ENCODE results near the gene SELENOS.

SELENOS gene

DNA sequence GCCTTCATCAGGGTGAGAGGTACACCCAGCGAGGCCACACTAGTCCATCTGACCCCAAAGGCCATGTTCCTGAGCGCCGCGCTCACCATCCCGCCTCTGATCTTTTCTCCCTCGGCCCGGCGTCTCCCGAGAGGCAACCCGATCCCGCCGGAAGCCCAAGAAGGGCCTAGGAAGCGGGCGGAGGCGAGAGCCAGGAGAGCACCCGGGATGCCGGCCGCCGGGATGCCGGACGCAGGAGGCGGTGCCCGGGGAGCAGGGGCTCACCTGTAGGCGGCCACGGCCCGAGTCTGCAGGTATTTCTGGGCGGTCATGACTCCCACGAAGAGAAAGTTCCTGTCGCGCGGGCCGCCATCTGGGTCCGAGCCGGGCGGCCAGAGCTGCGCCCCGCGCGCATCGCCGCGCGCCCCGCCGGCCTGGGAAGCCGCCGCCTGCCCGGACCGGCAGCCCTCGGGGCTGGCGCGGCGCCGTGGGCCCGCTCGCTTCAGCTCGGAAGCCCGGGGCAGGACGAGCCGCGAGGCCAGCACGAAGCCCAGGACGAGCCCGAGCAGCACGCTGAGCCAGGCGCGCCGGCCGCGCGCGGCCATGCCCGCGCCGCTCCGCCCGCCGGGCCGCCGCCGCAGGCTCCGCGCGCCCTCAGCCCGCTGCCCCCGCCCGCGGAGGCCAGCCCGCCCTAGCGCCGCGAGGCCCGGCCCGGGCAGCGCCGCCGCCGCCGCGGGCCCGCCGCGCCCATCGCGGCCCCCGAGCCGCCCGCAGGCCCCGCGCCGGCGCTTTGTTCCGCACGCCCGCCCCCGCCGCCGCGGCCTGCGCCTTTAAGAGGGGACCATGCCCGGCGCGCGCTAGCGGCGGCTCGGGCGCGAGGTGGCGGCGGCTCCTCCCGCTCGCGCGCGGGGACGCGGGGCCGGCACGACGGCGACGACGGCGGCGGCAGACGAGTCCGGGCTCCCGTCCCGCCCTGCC, 26.1 kb downstream of the SELENOS start:
- peak in 1 of 2 experiments; percentile 26 for DNase-seq

DNA sequence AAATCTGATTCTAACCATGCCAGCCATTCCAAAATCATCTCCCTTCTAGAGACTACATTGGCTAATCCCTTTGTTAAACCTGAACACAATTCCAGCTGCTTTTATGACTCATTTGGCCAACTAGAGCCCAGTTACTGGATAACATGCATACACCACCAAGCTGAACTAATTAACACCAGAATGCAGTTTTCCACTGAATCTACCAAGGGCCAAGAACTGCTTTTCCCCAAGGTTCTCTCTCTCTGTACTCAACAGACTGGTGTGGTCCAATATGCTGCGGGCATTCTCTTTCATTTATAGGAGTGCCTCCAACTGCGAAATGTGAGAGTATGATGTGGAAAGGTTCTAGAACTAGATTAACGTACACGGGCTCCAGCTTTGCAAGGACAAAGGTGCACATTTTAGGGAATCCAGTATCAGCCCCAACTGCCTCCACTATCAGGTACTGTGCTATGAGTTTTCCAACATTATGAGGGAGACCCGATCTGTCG, 26.9 kb downstream of the SELENOS start:
- DNase-seq: no peak

DNA sequence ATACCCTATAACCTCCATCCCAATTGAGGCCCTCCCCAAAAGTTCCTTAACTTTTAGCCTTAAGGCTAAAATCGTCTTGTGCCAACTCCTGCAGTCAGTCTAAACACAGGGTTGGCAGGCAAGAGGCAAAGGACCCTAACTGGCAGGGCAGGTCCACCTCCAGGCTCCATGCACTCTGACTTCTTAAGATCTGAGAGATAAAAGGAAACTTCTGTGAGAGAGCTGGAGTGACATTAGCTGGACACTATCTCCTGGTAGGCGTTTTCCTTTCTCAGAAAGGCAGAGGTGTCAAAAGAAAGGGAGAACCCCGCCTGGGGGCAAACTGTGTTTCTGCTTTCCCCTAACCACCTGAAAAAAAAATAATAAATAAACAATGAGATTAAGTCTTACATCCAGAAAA, 29.0 kb downstream of the SELENOS start:
- DNase-seq: no peak

DNA sequence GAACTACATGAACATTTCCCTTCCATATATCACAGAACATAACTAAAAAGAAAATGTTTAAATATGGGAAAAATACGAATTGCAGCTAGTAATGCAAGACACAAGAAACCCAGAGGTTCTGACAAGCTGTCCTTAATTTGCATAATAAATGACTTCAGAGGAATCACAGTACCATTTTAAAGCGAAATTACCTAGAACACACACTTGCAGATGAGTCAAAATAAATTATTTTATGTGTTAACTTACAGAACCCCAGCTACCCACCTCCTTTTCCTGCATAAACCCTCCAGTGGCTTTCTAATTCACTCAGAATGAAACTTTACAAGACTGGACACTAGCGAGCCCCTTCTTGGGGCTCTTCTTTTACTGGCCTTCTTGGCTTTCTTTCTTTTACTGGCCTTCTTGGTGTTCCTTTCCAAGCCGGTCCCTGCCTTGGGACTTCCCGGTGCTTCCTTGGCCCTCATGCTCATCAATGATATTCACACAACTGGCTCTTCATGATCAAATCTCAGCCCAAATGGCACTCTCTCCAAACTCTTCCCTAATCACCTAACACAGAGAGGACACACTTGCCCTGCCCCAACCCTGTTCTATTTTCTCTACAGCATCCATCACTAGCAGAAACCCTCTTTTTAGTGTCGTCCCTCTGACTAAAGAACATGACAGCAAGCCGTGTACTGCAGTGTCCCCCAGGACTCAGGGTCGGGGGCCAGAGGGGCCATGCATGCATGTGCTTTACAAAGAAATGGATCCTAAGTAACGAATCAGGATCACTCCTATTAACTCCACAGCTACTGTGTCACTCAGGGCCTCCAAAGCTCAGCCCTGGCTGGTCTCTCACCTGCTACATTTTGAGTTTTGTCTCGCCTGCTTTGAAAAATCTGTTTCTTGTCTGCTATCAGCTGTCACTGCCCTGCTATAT, 30.2 kb downstream of the SELENOS start:
- DNase-seq: no peak

DNA sequence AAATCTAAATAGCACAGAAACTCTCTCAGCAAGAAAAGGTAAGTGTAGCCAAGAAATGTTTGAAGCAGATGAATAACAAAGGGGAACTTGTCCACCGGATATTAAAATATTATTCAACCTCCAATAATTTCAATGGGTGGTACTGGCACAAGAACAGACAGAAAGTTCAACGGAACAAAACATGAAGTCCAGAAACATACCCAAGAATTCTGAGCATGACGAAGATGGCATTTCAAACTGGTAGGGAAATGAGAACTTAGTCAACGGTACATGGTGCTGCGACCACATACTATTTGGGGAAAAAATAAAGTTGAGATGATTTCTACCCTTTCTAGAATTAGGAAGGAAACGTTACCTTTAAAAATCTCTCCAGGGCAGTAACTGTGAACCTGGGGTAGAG, 30.9 kb downstream of the SELENOS start:
- no peak for DNase-seq

DNA sequence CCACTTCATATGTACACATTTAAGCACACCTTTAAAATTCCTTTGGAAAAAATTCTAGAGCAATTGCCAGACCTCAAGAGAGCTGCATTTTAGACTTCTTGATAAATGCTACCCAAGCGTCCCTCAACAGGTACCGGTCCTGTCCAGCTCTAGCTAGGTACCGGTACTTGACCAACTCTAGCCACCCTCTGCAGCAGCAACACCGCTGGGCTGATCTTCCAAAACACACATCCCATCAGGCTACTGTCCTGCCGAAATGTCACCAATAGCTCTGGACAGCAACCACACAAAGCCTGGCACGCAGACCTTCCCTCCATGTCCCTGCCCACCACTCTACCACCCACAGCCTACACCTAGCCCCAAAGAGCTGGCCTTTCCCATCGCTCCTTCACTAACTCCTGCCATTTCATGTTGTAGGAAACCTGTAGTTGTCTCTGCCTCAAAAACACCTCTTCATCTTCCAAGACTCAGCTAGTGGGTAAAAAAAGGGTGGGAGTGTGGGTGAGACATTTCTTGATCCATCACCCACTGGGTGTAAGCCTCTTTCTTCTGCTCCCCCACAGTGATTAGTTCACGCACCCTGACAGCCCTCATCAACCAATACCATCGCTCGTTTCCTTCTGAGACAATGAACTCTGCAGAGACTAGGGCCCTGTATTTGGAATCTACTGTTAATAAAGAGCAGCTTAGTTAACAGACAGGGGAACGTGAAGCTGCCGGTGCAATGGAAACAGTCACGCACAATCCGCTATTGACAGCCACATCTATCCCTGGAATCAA, 32.2 kb downstream of the SELENOS start:
- DNase-seq: no peak

DNA sequence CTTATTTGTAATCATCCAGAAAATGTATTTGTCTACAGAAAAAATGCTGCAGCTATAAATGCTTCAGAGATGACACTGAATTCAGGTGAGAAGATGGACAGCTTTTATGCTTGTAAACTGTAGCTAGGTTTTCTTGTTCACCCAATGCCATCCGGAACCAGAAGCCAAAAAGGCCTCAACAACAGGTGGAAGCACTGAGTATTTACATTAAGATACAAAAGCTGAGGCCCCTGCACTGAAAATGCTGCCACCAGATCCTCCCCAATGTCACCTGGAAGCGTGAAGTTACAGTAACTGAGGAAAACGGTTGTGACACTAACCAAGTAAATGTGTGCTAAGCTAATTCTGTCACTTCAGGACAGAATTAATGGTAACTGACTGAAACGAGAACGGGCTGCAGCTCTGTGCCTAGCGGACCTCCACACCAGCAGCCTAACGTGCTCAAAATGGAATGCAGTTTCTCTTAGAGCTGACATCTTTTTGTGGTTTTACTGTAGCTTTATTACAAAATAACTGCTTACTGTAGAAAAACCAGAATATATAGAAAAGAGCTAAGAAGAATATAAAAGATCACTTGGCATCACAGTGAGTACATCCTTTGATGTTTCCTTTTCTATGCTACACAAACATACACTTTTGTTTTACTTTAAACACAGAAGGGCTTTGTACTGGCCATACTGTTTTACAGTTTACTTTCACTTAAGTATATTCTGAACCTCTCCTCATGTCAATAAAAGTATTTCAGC, 33.1 kb downstream of the SELENOS start:
- no peak for DNase-seq

DNA sequence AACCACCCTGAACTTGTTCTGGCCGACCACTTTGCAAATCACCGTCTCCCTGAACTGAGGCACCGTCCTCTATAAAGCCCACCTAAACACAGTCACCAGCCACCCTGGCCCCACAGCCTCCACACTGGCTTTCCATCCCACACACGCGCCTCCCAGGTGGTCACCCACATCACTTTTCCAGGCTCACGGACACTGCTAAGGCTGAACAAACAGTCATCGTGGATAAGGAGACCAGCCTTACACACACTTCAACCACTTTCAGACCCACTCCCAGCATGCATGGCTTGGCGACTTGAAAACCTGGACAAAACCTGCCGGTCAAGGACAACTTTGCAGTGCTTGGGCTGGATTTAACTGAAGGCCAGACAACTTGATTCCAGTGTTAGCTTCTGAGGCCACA, 33.9 kb downstream of the SELENOS start:
- no peak for DNase-seq

DNA sequence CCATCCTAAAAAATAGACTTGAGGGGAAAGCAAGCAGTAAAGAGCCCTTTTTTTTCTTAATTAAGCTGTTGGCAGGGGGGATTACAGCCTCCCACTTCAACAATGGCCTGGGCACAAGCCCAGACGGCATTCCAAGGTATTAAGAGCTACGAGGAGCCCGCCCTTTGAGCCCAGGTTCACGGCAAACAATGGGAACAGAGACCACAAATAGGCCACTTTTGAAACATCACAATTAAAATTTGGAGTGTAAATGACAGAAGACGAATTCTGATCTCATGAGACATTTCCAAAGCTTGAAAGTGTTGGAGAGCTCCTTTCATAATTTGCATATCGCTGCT, 34.3 kb downstream of the SELENOS start:
- no peak for DNase-seq

DNA sequence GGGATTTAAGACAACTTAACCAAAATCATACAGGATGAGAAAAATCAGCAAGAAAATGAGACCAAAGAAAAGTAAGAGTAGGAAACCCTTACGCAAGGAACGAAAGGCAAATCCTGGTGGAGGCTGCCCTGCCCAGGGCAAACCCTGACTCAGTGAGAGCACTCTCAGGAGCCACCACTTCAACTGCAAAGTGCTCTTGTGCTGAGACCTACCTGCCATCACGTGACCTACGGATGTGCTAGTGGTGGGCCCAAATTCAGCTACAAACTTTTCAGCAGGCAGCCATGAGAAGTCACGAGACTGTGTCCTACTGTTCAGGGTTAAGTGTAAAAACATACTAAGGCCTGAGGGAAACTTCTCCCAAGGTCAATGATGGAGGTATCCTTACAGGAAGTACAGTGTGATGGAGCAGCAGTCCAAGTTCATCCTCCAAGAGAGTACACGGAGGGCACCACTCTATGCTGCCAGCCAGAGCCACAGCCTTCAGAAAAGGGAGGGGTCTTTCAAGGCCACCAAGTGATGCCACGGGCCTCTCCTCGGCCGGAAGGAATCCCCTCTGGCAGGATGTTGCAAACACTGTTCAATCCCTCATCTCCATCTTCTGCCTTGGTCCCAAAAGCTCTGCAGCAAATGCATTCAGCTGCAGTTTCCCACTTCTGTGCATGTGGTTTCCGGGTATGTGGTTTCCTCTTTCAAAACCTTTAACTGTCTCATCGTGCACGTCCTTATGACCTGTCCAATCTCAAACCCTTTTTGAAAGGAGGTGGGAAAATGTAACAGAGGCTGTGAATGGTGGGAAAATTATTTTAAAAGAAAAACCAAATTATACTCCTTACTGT, 34.9 kb downstream of the SELENOS start:
- DNase-seq: no peak

DNA sequence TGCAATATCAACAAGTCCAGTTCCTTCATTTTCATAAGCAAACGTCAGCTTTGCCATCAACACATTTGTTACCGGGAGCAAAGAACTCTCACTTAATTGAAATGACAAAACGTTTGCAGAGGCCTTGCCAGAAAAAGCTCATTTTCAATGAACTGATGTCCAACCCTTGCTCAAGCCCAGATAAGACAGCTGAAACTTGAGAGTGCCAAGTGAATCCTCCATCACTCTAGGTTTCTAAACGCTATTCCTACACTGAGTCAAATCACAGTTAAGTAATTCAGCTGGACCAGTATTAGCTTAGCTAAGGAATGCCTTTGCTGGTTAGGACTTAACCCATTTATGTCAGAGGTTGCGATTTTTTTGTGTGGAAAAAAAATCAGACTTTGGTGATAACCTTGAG, 36.9 kb downstream of the SELENOS start:
- no peak for DNase-seq

DNA sequence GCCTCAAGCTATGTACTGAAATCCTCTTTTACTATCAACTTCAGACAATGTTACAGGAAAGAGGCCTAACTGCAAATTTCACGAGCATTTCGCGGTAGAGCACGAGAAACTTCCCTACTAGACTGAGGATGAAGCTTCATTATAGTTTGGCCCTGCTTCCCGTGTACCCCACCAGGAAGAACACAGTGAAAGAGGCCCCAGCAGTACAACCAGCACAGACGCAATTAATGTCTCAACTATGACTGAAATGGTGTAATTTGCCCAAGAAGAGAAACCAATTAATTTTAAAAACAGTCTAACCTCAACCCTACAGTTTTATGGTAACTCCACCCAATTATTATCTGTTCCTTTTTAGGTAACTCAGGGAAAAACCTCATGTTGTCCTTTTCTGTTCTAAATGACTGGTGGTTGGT, 37.6 kb downstream of the SELENOS start:
- no peak for DNase-seq

DNA sequence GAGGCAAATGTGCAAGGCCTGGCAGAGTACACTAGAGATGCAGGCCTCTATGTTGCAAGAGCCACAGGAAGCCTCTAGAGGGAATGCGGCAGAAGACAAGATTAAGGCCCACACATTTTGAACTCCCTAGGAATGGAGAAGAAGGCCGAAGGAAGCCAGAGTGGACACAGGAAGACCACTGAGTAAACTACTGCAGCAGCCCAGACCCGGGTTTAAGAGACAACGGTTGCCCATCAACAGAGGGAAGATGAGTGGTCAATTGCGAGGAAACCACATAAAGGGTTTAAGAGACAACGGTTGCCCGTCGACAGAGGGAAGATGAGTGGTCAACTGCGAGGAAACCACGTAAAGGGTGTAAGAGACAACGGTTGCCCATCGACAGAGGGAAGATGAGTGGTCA, 40.0 kb downstream of the SELENOS start:
- no peak for DNase-seq

DNA sequence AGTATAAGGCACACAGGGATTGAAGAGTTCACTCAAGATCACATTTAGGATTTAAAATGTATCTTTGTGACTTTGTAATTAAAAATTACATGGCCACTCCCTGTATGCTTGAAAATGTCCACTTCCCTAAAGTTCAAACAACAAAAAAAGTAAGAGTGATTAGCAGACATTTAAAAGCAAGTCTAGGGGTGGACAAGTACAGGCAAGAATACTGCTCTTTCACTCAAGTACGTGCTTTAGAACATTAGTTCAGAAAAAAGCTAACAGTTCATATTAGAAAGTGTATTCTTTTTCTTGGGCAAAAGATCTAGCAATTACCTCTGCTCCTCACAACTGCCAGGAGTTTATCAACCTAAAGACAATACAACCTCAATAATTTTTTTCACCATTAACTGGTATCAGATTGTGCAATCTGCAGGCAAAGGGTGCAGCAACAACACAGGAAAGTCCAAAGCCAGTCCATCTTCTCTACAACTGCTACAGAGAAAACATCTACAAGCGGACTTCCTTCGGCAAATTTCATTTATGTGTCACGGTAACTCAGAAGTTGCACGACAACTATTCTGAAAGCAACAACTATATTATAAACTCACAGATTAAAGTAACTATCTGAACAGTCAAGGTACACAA, 43.5 kb downstream of the SELENOS start:
- DNase-seq: no peak

DNA sequence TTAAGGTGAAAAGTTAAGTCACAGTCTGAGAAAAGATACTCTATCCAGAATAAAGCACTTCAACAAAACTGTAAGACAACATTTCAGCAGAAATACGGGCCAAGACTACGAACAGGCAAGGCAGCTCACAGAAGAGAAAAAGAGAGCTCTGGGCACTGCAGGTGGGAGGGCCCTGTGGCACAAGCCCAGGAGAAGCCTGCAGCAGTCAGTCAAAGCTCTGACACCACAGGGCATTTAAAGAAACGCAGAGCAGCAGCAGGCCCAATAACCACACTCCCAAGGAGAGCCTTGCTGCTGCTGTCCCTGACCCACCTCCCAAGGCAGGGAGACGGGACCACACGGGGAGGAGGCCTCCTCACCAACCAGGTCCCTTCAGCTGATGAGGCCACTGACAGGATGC, 44.6 kb downstream of the SELENOS start:
- DNase-seq: no peak

DNA sequence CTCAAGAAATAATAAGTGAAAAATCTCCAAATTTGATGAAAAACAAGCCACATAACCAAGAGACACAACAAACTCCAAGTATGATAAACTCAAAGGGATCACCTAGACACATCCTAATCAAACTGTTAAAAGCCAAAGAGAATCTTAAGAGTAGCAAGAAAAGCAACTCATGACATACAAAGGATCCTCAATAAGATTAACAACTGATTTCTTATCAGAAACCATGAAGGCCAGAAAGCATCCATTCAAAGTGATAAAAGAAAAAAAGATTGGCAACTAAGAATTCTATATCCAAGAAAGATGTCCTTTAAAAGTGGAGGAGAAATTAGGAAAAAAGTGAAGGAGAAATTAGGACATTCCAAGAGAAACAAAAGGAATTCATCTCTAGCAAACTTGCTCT, 49.0 kb downstream of the SELENOS start:
- no peak for DNase-seq

DNA sequence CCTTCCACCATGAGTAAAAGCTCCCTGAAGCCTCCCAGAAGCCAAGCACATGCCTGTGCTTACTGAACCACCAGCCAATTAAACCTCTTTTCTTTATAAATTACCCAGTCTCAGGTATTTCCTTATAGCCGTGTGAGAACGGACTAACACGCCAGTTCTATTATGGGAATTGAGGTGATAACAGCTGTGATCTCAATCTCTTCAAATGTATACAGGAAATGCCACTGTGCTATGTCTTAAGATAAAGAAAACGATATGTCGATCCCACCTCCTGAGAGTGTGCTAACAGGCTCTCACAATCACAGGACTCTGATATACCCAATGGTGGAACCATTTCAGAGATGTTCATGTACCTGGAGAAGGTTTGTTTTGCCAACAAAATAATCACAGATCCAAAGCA, 51.6 kb downstream of the SELENOS start:
- no peak for DNase-seq

All from NCI-H1930 (cell line).